ENCODE results near the gene CCDC30.

- TF ChIP-seq POLR2AphosphoS5 (IDR thresholded peaks at IDR 0.05), result no peak
- no peak for TF ChIP-seq POLR2A (IDR thresholded peaks at IDR 0.05)
- no peak for TF ChIP-seq CTCF (IDR thresholded peaks at IDR 0.05)
- no peak for TF ChIP-seq EP300 (IDR thresholded peaks at IDR 0.05)
Measured at GRCh38 chr1:42587753-42588152, 124.7 kb downstream of the CCDC30 start.

Data from upper lobe of left lung (tissue), 4 donors.